Panc1 (cell line): ENCODE results near the gene CNTNAP1. TPM values are rescaled to one million over a fixed set of nuclear protein-coding genes. Genes with fewer than 3 reads are reported as not detected.

Experiments
- ATAC-seq: fragments of 200-7000 bp; cut with Tn5 transposase; 2 replicates; pipeline ENCODE4 v1.9.1; 2020; ENCODE audit warnings: mild to moderate bottlenecking, moderate library complexity
- BruUV-seq: library from RNA; stranded (reverse); fragments of 400-500 nt; replicated peaks from 2 replicates; lab custom pipeline; 2021; lab: Mats Ljungman, UMichigan
- CTCF ChIA-PET: fragments of 300-600 bp; sonication (Branson Sonifier 250); formaldehyde crosslinking; loops from one replicate; lab custom pipeline; 2022; ENCODE audit warnings: antibody characterized with exemption; lab: Charles Lee
- POLR2A ChIA-PET: fragments of 300-600 bp; sonication (Branson Sonifier 250); formaldehyde crosslinking; loops from one replicate; lab custom pipeline; 2022; ENCODE audit warnings: antibody characterized with exemption; lab: Charles Lee
- DNase-seq: peaks from one replicate; pipeline ENCODE4 v3.0.0-alpha.2; 2010; ENCODE audit warnings: low read depth, low spot score
- H3K27ac ChIP-seq: 2 replicates; pipeline ENCODE4 v1.5.1; 2011; ENCODE audit warnings: mild to moderate bottlenecking, low read length, inconsistent platforms
- H3K27me3 ChIP-seq: fragments of 200-500 bp; sonication (Bioruptor generic); 2 replicates; pipeline ENCODE4 v1.6.0; 2014; ENCODE audit warnings: low read length, inconsistent platforms; ENCODE audit not compliant: control insufficient read depth, insufficient read depth
- H3K36me3 ChIP-seq: fragments of 200-500 bp; sonication (Bioruptor generic); 2 replicates; pipeline ENCODE4 v1.5.1; 2014; ENCODE audit warnings: inconsistent platforms, mild to moderate bottlenecking, low read length, moderate library complexity; ENCODE audit not compliant: control insufficient read depth, insufficient read depth
- H3K4me1 ChIP-seq: 2 replicates; pipeline ENCODE4 v1.5.1; 2011; ENCODE audit warnings: inconsistent platforms, mild to moderate bottlenecking, low read length, moderate library complexity; ENCODE audit not compliant: control insufficient read depth, insufficient read depth
- H3K4me3 ChIP-seq, 2 experiments: 2 replicates each; pipeline ENCODE4 v1.5.1; 2011 to 2012; ENCODE audit warnings: low read depth in 2 of 2, low read length in 2 of 2, mild to moderate bottlenecking in 2 of 2, inconsistent platforms in 1 of 2, moderate library complexity in 1 of 2
- H3K9me3 ChIP-seq: fragments of 200-500 bp; sonication (Bioruptor generic); 2 replicates; pipeline ENCODE4 v1.5.1; 2014; ENCODE audit warnings: low read depth, mild to moderate bottlenecking, inconsistent platforms, low read length, moderate library complexity; ENCODE audit not compliant: control insufficient read depth, insufficient read depth
- CTCF ChIP-seq: fragments of 450-650 bp; IDR thresholded peaks from 2 replicates; pipeline ENCODE4 v1.5.1; 2017; ENCODE audit warnings: mild to moderate bottlenecking
- POLR2AphosphoS5 ChIP-seq: IDR thresholded peaks from 2 replicates; pipeline ENCODE4 v1.6.1; 2012; ENCODE audit warnings: mild to moderate bottlenecking, low read depth, low read length, moderate library complexity
- REST ChIP-seq, 2 experiments: IDR thresholded peaks; 2 replicates each; pipeline ENCODE4 v1.6.1; 2011 to 2012; ENCODE audit warnings: low read depth in 2 of 2, control low read depth in 1 of 2, low read length in 1 of 2, mild to moderate bottlenecking in 1 of 2, moderate library complexity in 1 of 2; ENCODE audit not compliant: insufficient read depth in 1 of 2
- SIN3A ChIP-seq: IDR thresholded peaks from 2 replicates; pipeline ENCODE4 v1.6.1; 2012; ENCODE audit warnings: low read depth, mild to moderate bottlenecking, low read length, moderate library complexity, borderline replicate concordance; ENCODE audit not compliant: insufficient read depth
- TCF7L2 ChIP-seq: IDR thresholded peaks from 2 replicates; pipeline ENCODE4 v1.6.1; 2011; ENCODE audit warnings: mild to moderate bottlenecking, low read depth, low read length, inconsistent platforms
- in situ Hi-C: cut with HindIII; loops from 2 replicates; pipeline ENCODE4 v1.10.0; 2016; ENCODE audit warnings: low sequenced_read_pairs, low pct_unique_long_range_greater_than_20kb
- intact Hi-C: fragments of 100-400 bp; cut with micrococcal nuclease; formaldehyde crosslinking; loops from one replicate; pipeline ENCODE4 v1.10.0; 2022; ENCODE audit not compliant: unreplicated experiment
- total RNA-seq: library from RNA; stranded (reverse); gene quantifications from one replicate; pipeline ENCODE4 v1.2.1, GENCODE V29; 2021; ENCODE audit not compliant: unreplicated experiment

The CNTNAP1 gene
- total RNA-seq, 1 experiment from 2014 or later: 20.4 TPM

- Histone ChIP-seq H3K9me3 (no peaks in the 10 kb centered on the region), H3K27me3 (no peaks in the 10 kb centered on the region), H3K36me3 (no peaks in the 10 kb centered on the region), H3K27ac (no peak overlapping the region), H3K4me1 (no peaks in the 10 kb centered on the region), H3K4me3 (no peak overlapping the region)
- TF ChIP-seq POLR2AphosphoS5 (no peak), TCF7L2 (no peak), CTCF (no peak), SIN3A (no peak), REST (IDR thresholded peaks at IDR 0.05; ENCODE audit: insufficient read depth in 1 of 2, low read depth in 2 of 2, low read length in 1 of 2) (no peak)
- in situ Hi-C loops: no loop called here
- no TSS peak for BruUV-seq
- CTCF ChIA-PET: no interaction called here
- DNase-seq (no peak), ATAC-seq (no peak)
- intact Hi-C loops: no loop called here
- POLR2A ChIA-PET: no interaction called here
Observed at GRCh38 chr17:42694524-42694923, 12.2 kb downstream of the CNTNAP1 start.

GRCh38 chr17:42695500-42695899 lies 13.2 kb downstream of the CNTNAP1 start:
- in situ Hi-C loops: no loop called here
- H3K36me3 ChIP-seq: no peaks in the 10 kb centered on the region
- ChIA-PET POLR2A (no interaction called here), CTCF (no interaction called here)
- BruUV-seq: no TSS peak
- H3K4me3 ChIP-seq: no peak overlapping the region
- intact Hi-C loops: no loop called here
- ATAC-seq: no peak
- no peak for DNase-seq
- no peaks in the 10 kb centered on the region for H3K27me3 ChIP-seq
- no peak overlapping the region for H3K27ac ChIP-seq
- TF ChIP-seq SIN3A: no peak
- no peaks in the 10 kb centered on the region for H3K4me1 ChIP-seq
- no peaks in the 10 kb centered on the region for H3K9me3 ChIP-seq

- no peaks in the 10 kb centered on the region for H3K9me3 ChIP-seq
- TF ChIP-seq TCF7L2 (no peak), CTCF (no peak), REST (IDR thresholded peaks at IDR 0.05; ENCODE audit: insufficient read depth in 1 of 2, low read depth in 2 of 2, low read length in 1 of 2) (no peak), POLR2AphosphoS5 (no peak), SIN3A (no peak)
- H3K27ac ChIP-seq: no peak overlapping the region
- intact Hi-C loops: no loop called here
- no peaks in the 10 kb centered on the region for H3K27me3 ChIP-seq
- in situ Hi-C loops: no loop called here
- DNase-seq: no peak
- ChIA-PET CTCF (interaction anchor here (0.7 kb wide), 1 partner anchor 121 kb away, joined by 12 read pairs; no protein-coding TSS in a partner anchor), POLR2A (interaction anchor here (0.6 kb wide), 1 partner anchor 56 kb away, joined by 3 read pairs; no protein-coding TSS in a partner anchor)
- no peaks in the 10 kb centered on the region for H3K36me3 ChIP-seq
- BruUV-seq: no TSS peak
- H3K4me1 ChIP-seq: no peaks in the 10 kb centered on the region
- no peak overlapping the region for H3K4me3 ChIP-seq
- ATAC-seq: no peak
Observed at GRCh38 chr17:42697108-42697811, 14.9 kb downstream of the CNTNAP1 start.
